Smooth muscle cell (in vitro differentiated cells): ENCODE data around the gene UPK2. TPM values are rescaled to one million over a fixed set of nuclear protein-coding genes. Genes with fewer than 3 reads are reported as not detected.
A peak's percentile ranks its signal among the peaks of the same experiment; 100 is the strongest.

Source experiments
- DNase-seq: peaks from one replicate; lab custom pipeline; 2025; ENCODE audit not compliant: unreplicated experiment; lab: John Stamatoyannopoulos, UW
- H2AFZ ChIP-seq: fragments of 200-600 bp; sonication (generic); 2 replicates; pipeline ENCODE4 v1.6.0; 2016; ENCODE audit warnings: antibody characterized with exemption, low read depth, mild to moderate bottlenecking
- H3F3A ChIP-seq: fragments of 200-600 bp; sonication (generic); 2 replicates; pipeline ENCODE4 v1.6.0; 2017; ENCODE audit warnings: antibody characterized with exemption, low read depth
- H3K27ac ChIP-seq: fragments of 200-600 bp; sonication (generic); 2 replicates; pipeline ENCODE4 v1.5.1; 2016; ENCODE audit warnings: low read depth, mild to moderate bottlenecking
- H3K27me3 ChIP-seq: fragments of 200-600 bp; sonication (generic); 2 replicates; pipeline ENCODE4 v1.6.1; 2016; ENCODE audit warnings: low read depth, mild to moderate bottlenecking
- H3K36me3 ChIP-seq: fragments of 200-600 bp; sonication (generic); 2 replicates; pipeline ENCODE4 v1.5.1; 2016; ENCODE audit warnings: low read depth
- H3K4me1 ChIP-seq: fragments of 200-600 bp; sonication (generic); 2 replicates; pipeline ENCODE4 v1.5.1; 2016; ENCODE audit warnings: low read depth
- H3K4me2 ChIP-seq: fragments of 200-600 bp; sonication (generic); 2 replicates; pipeline ENCODE4 v1.6.0; 2016; ENCODE audit warnings: mild to moderate bottlenecking
- H3K4me3 ChIP-seq: fragments of 200-600 bp; sonication (generic); 2 replicates; pipeline ENCODE4 v1.5.1; 2016; ENCODE audit warnings: mild to moderate bottlenecking
- H3K79me2 ChIP-seq: fragments of 200-600 bp; sonication (generic); 2 replicates; pipeline ENCODE4 v1.6.0; 2016; ENCODE audit warnings: low read depth, mild to moderate bottlenecking
- H3K9ac ChIP-seq: fragments of 200-600 bp; sonication (generic); 2 replicates; pipeline ENCODE4 v1.6.0; 2016; ENCODE audit warnings: low read depth
- H3K9me3 ChIP-seq: fragments of 200-600 bp; sonication (generic); replicated peaks from 2 replicates; pipeline ENCODE4 v1.5.1; 2016; ENCODE audit warnings: low read depth
- H4K20me1 ChIP-seq: fragments of 200-600 bp; sonication (generic); 2 replicates; pipeline ENCODE4 v1.6.0; 2016; ENCODE audit warnings: low read depth
- WGBS: methylation state at CpG from one replicate; pipeline ENCODE4 v1.1.7; 2016; ENCODE audit warnings: low lambda C conversion rate; 5-methylcytosine and 5-hydroxymethylcytosine counted together
- microRNA-seq: library from miRNA; unstranded; fragments of <30 nt; microRNA quantifications from one replicate; pipeline ENCODE4, GENCODE V29; 2016; ENCODE audit warnings: borderline number of aligned reads
- polyA plus RNA-seq: library from polyadenylated mRNA; unstranded; fragments of >200 nt; fragmentation: Nextera tagmentation; extraction: Ambion mirVana; gene quantifications from 2 replicates; pipeline ENCODE4 v1.2.1, GENCODE V29; 2016
- small RNA-seq: library from RNA; depleted of rRNA; stranded (forward); fragments of <200 nt; gene quantifications from one replicate; pipeline ENCODE3, GENCODE V24; 2014
- total RNA-seq: library from RNA; depleted of rRNA; stranded (reverse); fragments of >200 nt; gene quantifications from 2 replicates; pipeline ENCODE4 v1.2.3, GENCODE V29; 2014
- TF ChIP-seq, protein P1 (sequence below): fragments of 200-600 bp; sonication (generic); IDR thresholded peaks from 2 replicates; pipeline ENCODE4 v1.5.1; 2017; ENCODE audit warnings: borderline replicate concordance, mild to moderate bottlenecking, antibody characterized with exemption; ENCODE audit not compliant: insufficient read depth, poor library complexity, severe bottlenecking

Gene UPK2
- total and polyA plus RNA-seq, 2 experiments from 2014 or later = 1.4 TPM; not detected in 1

GRCh38 chr11:118998822-118999221 is 42.7 kb downstream of the UPK2 start:
- TF ChIP-seq, protein P1, sequence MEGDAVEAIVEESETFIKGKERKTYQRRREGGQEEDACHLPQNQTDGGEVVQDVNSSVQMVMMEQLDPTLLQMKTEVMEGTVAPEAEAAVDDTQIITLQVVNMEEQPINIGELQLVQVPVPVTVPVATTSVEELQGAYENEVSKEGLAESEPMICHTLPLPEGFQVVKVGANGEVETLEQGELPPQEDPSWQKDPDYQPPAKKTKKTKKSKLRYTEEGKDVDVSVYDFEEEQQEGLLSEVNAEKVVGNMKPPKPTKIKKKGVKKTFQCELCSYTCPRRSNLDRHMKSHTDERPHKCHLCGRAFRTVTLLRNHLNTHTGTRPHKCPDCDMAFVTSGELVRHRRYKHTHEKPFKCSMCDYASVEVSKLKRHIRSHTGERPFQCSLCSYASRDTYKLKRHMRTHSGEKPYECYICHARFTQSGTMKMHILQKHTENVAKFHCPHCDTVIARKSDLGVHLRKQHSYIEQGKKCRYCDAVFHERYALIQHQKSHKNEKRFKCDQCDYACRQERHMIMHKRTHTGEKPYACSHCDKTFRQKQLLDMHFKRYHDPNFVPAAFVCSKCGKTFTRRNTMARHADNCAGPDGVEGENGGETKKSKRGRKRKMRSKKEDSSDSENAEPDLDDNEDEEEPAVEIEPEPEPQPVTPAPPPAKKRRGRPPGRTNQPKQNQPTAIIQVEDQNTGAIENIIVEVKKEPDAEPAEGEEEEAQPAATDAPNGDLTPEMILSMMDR = no peak

GRCh38 chr11:119000906-119001305 is 44.8 kb downstream of the UPK2 start:
- Histone ChIP-seq H3K27ac (peak overlapping the region; percentile 45), H3K9ac (no peak overlapping the region), H3K4me1 (peaks cover 17% of the 10 kb centered on the region), H3K4me2 (no peak overlapping the region), H2AFZ (no peak overlapping the region), H3K79me2 (peaks cover 19% of the 10 kb centered on the region), H3K36me3 (peaks cover 8% of the 10 kb centered on the region), H3K4me3 (no peak overlapping the region), H3K27me3 (no peaks in the 10 kb centered on the region), H4K20me1 (no peaks in the 10 kb centered on the region), H3K9me3 (no peaks in the 10 kb centered on the region), H3F3A (no peaks in the 10 kb centered on the region)
- no peak for DNase-seq
- 48% methylated on average over 1 of the region's 1 CpG for WGBS
- TF ChIP-seq, protein P1 = no peak

More at GRCh38 chr11:118998822-118999221, 42.7 kb downstream of the UPK2 start:
- H3K4me1 ChIP-seq = peaks cover 17% of the 10 kb centered on the region
- H3K79me2 ChIP-seq = peaks cover 15% of the 10 kb centered on the region
- no peaks in the 10 kb centered on the region for H4K20me1 ChIP-seq
- H3K9me3 ChIP-seq = no peaks in the 10 kb centered on the region
- H3K27ac ChIP-seq = peak overlapping the region; percentile 53
- no peak for DNase-seq
- H3K27me3 ChIP-seq = no peaks in the 10 kb centered on the region
- H3K4me2 ChIP-seq = peak overlapping the region; percentile 94
- H3K36me3 ChIP-seq = peaks cover 8% of the 10 kb centered on the region
- H3K9ac ChIP-seq = peak overlapping the region; percentile 25
- 10% methylated on average over 6 of the region's 6 CpGs for WGBS
- no peaks in the 10 kb centered on the region for H3F3A ChIP-seq
- peak overlapping the region; percentile 94 for H2AFZ ChIP-seq
- H3K4me3 ChIP-seq = peak overlapping the region; percentile 79

DNA sequence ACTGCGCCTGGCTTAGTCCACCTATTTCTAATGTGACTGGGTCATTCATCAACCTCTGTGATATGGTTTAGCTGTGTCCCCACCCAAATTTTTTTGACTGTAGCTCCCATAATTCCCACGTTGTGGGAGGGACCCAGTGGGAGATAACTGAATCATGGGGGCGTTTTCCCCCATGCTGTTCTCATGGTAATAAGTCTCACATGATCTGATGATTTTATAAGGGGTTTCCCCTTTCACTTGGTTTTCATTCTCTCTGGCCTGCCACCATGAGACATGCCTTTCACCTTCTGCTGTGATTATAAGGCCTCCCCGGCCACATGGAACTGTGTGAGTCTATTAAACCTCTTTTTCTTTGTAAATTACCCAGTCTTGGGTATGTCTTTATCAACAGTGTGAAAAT is 50.6 kb downstream of the UPK2 start:
- peaks cover 5% of the 10 kb centered on the region for H3F3A ChIP-seq
- no peaks in the 10 kb centered on the region for H4K20me1 ChIP-seq
- 95% methylated on average over 4 of the region's 4 CpGs for WGBS
- H3K4me3 ChIP-seq = no peak overlapping the region
- H3K27ac ChIP-seq = no peak overlapping the region
- no peak overlapping the region for H3K4me2 ChIP-seq
- H2AFZ ChIP-seq = no peak overlapping the region
- DNase-seq = no peak
- TF ChIP-seq, protein P1 = no peak
- no peaks in the 10 kb centered on the region for H3K9me3 ChIP-seq
- no peaks in the 10 kb centered on the region for H3K27me3 ChIP-seq
- H3K79me2 ChIP-seq = peaks cover 7% of the 10 kb centered on the region
- H3K9ac ChIP-seq = no peak overlapping the region
- peaks cover 5% of the 10 kb centered on the region for H3K36me3 ChIP-seq
- no peaks in the 10 kb centered on the region for H3K4me1 ChIP-seq

Small RNA genes lying within 50 kb of the gene (microRNA-seq; reads per million reads assigned to microRNA genes)
- gene MIR4492 = not detected

Small RNA genes lying within 50 kb of the gene (small RNA-seq; reads per million reads assigned to genes)
- gene AP003392.2 (0.18 reads per million), gene MIR4492 (not detected), gene RF00017 (not detected), gene RF00019 (not detected), gene RN7SL688P (not detected)

Other genes with a start within 250 kb of the UPK2 start
- 187 and 190 TPM in 2 replicates for gene DDX6, start 165.1 kb upstream of the UPK2 start, total RNA-seq
- 15.3 and 17.9 TPM in 2 replicates for gene DDX6, start 165.1 kb upstream of the UPK2 start, polyA plus RNA-seq
- gene CXCR5, start 72.4 kb upstream of the UPK2 start, total RNA-seq = not detected in 2 replicates
- gene CXCR5, start 72.4 kb upstream of the UPK2 start, polyA plus RNA-seq = 1.6 TPM in 1 of 2 replicates, not detected in the other
- 10.5 and 10.8 TPM in 2 replicates for gene BCL9L, start 30.4 kb upstream of the UPK2 start, total RNA-seq
- gene BCL9L, start 30.4 kb upstream of the UPK2 start, polyA plus RNA-seq = 11.4 and 19.0 TPM in 2 replicates
- gene FOXR1, start 15.5 kb downstream of the UPK2 start, total RNA-seq = not detected in 2 replicates
- not detected in 2 replicates for gene FOXR1, start 15.5 kb downstream of the UPK2 start, polyA plus RNA-seq
- 14.9 and 17.8 TPM in 2 replicates for gene CENATAC, start 41.8 kb downstream of the UPK2 start, total RNA-seq
- 5.3 and 20.9 TPM in 2 replicates for gene CENATAC, start 41.8 kb downstream of the UPK2 start, polyA plus RNA-seq
- gene RPS25, start 62.0 kb downstream of the UPK2 start, total RNA-seq = 1,510 and 1,616 TPM in 2 replicates
- 975 and 1,078 TPM in 2 replicates for gene RPS25, start 62.0 kb downstream of the UPK2 start, polyA plus RNA-seq
- 55.2 and 103 TPM in 2 replicates for gene TRAPPC4, start 62.5 kb downstream of the UPK2 start, total RNA-seq
- 157 and 168 TPM in 2 replicates for gene TRAPPC4, start 62.5 kb downstream of the UPK2 start, polyA plus RNA-seq
- gene SLC37A4, start 74.6 kb downstream of the UPK2 start, total RNA-seq = 17.5 and 22.3 TPM in 2 replicates
- 22.8 and 28.9 TPM in 2 replicates for gene SLC37A4, start 74.6 kb downstream of the UPK2 start, polyA plus RNA-seq
- gene HYOU1, start 100.9 kb downstream of the UPK2 start, total RNA-seq = 98.1 and 122 TPM in 2 replicates
- gene HYOU1, start 100.9 kb downstream of the UPK2 start, polyA plus RNA-seq = 79.8 and 90.4 TPM in 2 replicates
- 32.3 and 33.8 TPM in 2 replicates for gene VPS11, start 111.5 kb downstream of the UPK2 start, total RNA-seq
- gene VPS11, start 111.5 kb downstream of the UPK2 start, polyA plus RNA-seq = 33.1 and 38.7 TPM in 2 replicates
- gene HMBS, start 128.6 kb downstream of the UPK2 start, total RNA-seq = 13.9 and 33.7 TPM in 2 replicates
- 39.9 and 43.4 TPM in 2 replicates for gene HMBS, start 128.6 kb downstream of the UPK2 start, polyA plus RNA-seq
- 26.2 and 40.5 TPM in 2 replicates for gene DPAGT1, start 145.6 kb downstream of the UPK2 start, total RNA-seq
- gene DPAGT1, start 145.6 kb downstream of the UPK2 start, polyA plus RNA-seq = 68.1 and 73.7 TPM in 2 replicates
- gene C2CD2L, start 151.0 kb downstream of the UPK2 start, total RNA-seq = 4.8 and 10.6 TPM in 2 replicates
- 7.2 and 9.2 TPM in 2 replicates for gene C2CD2L, start 151.0 kb downstream of the UPK2 start, polyA plus RNA-seq
- gene HINFP, start 165.3 kb downstream of the UPK2 start, total RNA-seq = 17.3 and 18.6 TPM in 2 replicates
- gene HINFP, start 165.3 kb downstream of the UPK2 start, polyA plus RNA-seq = 11.2 and 15.6 TPM in 2 replicates
- 0.76 and 0.85 TPM in 2 replicates for gene ABCG4, start 192.8 kb downstream of the UPK2 start, total RNA-seq
- 2.0 and 2.1 TPM in 2 replicates for gene ABCG4, start 192.8 kb downstream of the UPK2 start, polyA plus RNA-seq
- 10.6 and 13.0 TPM in 2 replicates for gene NLRX1, start 212.4 kb downstream of the UPK2 start, total RNA-seq
- 16.8 and 18.7 TPM in 2 replicates for gene NLRX1, start 212.4 kb downstream of the UPK2 start, polyA plus RNA-seq
- not detected in 2 replicates for gene NHERF4, start 229.2 kb downstream of the UPK2 start, total RNA-seq
- 0.34 and 0.39 TPM in 2 replicates for gene NHERF4, start 229.2 kb downstream of the UPK2 start, polyA plus RNA-seq